PC-3 (cell line): ENCODE results near the gene TFDP1. TPM values are rescaled to one million over a fixed set of nuclear protein-coding genes. Genes with fewer than 3 reads are reported as not detected.

Experiments used
- ATAC-seq: fragments of 200-7000 bp; cut with Tn5 transposase; 2 replicates; pipeline ENCODE4 v1.9.1; 2020; ENCODE audit warnings: mild to moderate bottlenecking, moderate library complexity
- BruUV-seq: library from RNA; stranded (reverse); fragments of 400-500 nt; replicated peaks from 2 replicates; lab custom pipeline; 2021; lab: Mats Ljungman, UMichigan
- CTCF ChIA-PET: fragments of 300-600 bp; sonication (Branson Sonifier 250); formaldehyde crosslinking; loops from one replicate; lab custom pipeline; 2022; ENCODE audit warnings: antibody characterized with exemption; lab: Charles Lee
- POLR2A ChIA-PET: fragments of 300-600 bp; sonication (Branson Sonifier 250); formaldehyde crosslinking; loops from one replicate; lab custom pipeline; 2022; ENCODE audit warnings: antibody characterized with exemption; ENCODE audit not compliant: unreplicated experiment; lab: Charles Lee
- DNase-seq: peaks from one replicate; pipeline ENCODE4 v3.0.0-alpha.2; 2015
- H2AFZ ChIP-seq: fragments of 300-600 bp; sonication (generic); 2 replicates; pipeline ENCODE4 v1.6.0; 2016; ENCODE audit warnings: antibody characterized with exemption, low read length
- H3F3A ChIP-seq: fragments of 300-600 bp; sonication (generic); one replicate; pipeline ENCODE4 v1.6.0; 2017; ENCODE audit warnings: antibody characterized with exemption, low read length, control low read depth, mild to moderate bottlenecking; ENCODE audit not compliant: unreplicated experiment
- H3K27ac ChIP-seq: fragments of 300-600 bp; sonication (generic); 2 replicates; pipeline ENCODE4 v1.5.1; 2016; ENCODE audit warnings: mild to moderate bottlenecking, low read length
- H3K27me3 ChIP-seq: fragments of 300-600 bp; sonication (generic); 2 replicates; pipeline ENCODE4 v1.6.1; 2016; ENCODE audit warnings: low read length, mixed read lengths
- H3K36me3 ChIP-seq: fragments of 300-600 bp; sonication (generic); 2 replicates; pipeline ENCODE4 v1.6.1; 2016; ENCODE audit warnings: low read depth, mixed run types, low read length, mixed read lengths
- H3K4me1 ChIP-seq: fragments of 300-600 bp; sonication (generic); 2 replicates; pipeline ENCODE4 v1.5.1; 2016; ENCODE audit warnings: low read length; ENCODE audit not compliant: insufficient read depth
- H3K4me2 ChIP-seq: fragments of 300-600 bp; sonication (generic); 2 replicates; pipeline ENCODE4 v1.6.0; 2016; ENCODE audit warnings: low read length
- H3K4me3 ChIP-seq: fragments of 300-600 bp; sonication (generic); 2 replicates; pipeline ENCODE4 v1.5.1; 2016; ENCODE audit warnings: mild to moderate bottlenecking, low read length, mixed read lengths
- H3K79me2 ChIP-seq: fragments of 300-600 bp; sonication (generic); 2 replicates; pipeline ENCODE4 v1.6.1; 2017; ENCODE audit warnings: low read length, mixed read lengths
- H3K9ac ChIP-seq: fragments of 300-600 bp; sonication (generic); 2 replicates; pipeline ENCODE4 v1.6.0; 2016; ENCODE audit warnings: mild to moderate bottlenecking, low read length
- H3K9me2 ChIP-seq: fragments of 300-600 bp; sonication (generic); replicated peaks from 2 replicates; pipeline ENCODE4 v1.6.1; 2016; ENCODE audit warnings: mixed run types, low read length, mixed read lengths
- H3K9me3 ChIP-seq: fragments of 300-600 bp; sonication (generic); 2 replicates; pipeline ENCODE4 v1.6.1; 2016; ENCODE audit warnings: low read length, mixed read lengths
- H4K20me1 ChIP-seq: fragments of 300-600 bp; sonication (generic); 2 replicates; pipeline ENCODE4 v1.6.1; 2016; ENCODE audit warnings: low read length, mixed read lengths
- CTCF ChIP-seq: fragments of 300-600 bp; sonication (generic); conservative IDR thresholded peaks from 2 replicates; pipeline ENCODE4 v1.5.1; 2017; ENCODE audit warnings: antibody characterized with exemption, low read depth, mild to moderate bottlenecking, low read length
- EZH2 ChIP-seq: fragments of 300-600 bp; sonication (generic); IDR thresholded peaks from one replicate; pipeline ENCODE4 v1.6.1; 2017; ENCODE audit warnings: antibody characterized with exemption, mild to moderate bottlenecking, low read length; ENCODE audit not compliant: unreplicated experiment
- EZH2phosphoT487 ChIP-seq: fragments of 300-600 bp; sonication (generic); IDR thresholded peaks from 2 replicates; pipeline ENCODE4 v1.6.1; 2018; ENCODE audit warnings: mild to moderate bottlenecking, antibody characterized with exemption, low read length, borderline replicate concordance
- intact Hi-C: fragments of 100-400 bp; cut with micrococcal nuclease; formaldehyde crosslinking; loops from 2 replicates; pipeline ENCODE4 v1.9.0; 2023
- total RNA-seq: library from RNA; depleted of rRNA; stranded (reverse); fragments of >200 nt; gene quantifications from 2 replicates; pipeline ENCODE4 v1.2.3, GENCODE V29; 2014

TFDP1 gene
- total RNA-seq, 1 experiment from 2014 or later: 89.5 TPM

DNA sequence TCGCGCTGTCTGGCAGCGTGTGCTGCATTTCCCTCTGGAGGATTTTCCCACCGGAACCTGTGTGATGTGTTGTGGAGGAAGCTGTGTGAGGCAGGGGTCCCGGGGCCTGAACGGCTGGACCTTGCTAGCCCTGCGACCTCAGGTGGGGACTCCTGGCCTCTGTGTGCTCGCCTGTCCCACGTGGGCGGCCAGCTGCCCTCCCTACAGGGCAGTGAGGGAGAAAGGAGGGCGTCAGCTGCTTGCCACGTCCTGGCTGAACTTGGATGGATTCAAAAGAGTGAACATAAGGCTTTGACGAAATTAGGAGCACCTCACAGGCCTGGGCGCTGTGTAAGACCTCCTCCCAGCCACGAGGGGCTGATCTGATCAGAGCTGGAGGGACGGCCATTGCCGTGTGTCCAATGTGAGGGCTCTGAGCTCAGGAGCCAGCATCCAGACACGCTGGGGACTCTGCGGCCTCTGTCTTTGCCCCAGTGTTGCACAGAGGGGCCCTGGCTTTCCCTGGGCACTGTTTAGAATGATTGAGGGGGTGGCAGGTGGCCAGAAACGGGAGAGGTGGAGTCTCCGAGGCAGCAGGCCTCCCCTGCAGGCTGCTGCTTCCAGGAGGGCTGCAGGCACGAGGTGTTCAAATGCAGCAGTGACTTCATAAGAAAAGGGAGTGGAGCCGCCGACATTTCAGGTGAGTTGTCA, 13.0 kb downstream of the TFDP1 start:
- Histone ChIP-seq H3K9ac (no peak overlapping the region), H3K9me2 (no peaks in the 10 kb centered on the region), H3K27me3 (no peaks in the 10 kb centered on the region), H4K20me1 (peaks cover 14% of the 10 kb centered on the region; the same call in 1 of the 2 replicates), H3K4me3 (no peak overlapping the region), H3K36me3 (peaks cover 16% of the 10 kb centered on the region), H3K9me3 (no peaks in the 10 kb centered on the region), H3K79me2 (peaks cover 91% of the 10 kb centered on the region), H2AFZ (no peak overlapping the region), H3K4me1 (no peaks in the 10 kb centered on the region), H3F3A (no peaks in the 10 kb centered on the region), H3K27ac (no peak overlapping the region), H3K4me2 (no peak overlapping the region)
- DNase-seq: no peak
- TF ChIP-seq EZH2phosphoT487 (no peak), EZH2 (no peak), CTCF (no peak)
- POLR2A ChIA-PET: interaction anchor here (0.7 kb wide), 1 partner anchor 515 kb away, joined by 4 read pairs; no protein-coding TSS in a partner anchor
- no TSS peak for BruUV-seq
- intact Hi-C loops: no loop called here
- CTCF ChIA-PET: no interaction called here
- ATAC-seq: no peak

- no peaks in the 10 kb centered on the region for H3K9me2 ChIP-seq
- no peak overlapping the region for H3K4me2 ChIP-seq
- H4K20me1 ChIP-seq: 0 out of 2 replicates have a peak, but pooled peaks cover 12% of the 10 kb centered on the region
- no peak overlapping the region for H3K27ac ChIP-seq
- no peaks in the 10 kb centered on the region for H3K9me3 ChIP-seq
- ChIA-PET CTCF (no interaction called here), POLR2A (no interaction called here)
- TF ChIP-seq EZH2phosphoT487 (no peak), CTCF (no peak), EZH2 (no peak)
- no TSS peak for BruUV-seq
- no peak overlapping the region for H2AFZ ChIP-seq
- peaks cover 91% of the 10 kb centered on the region for H3K79me2 ChIP-seq
- no peak overlapping the region for H3K4me3 ChIP-seq
- no peaks in the 10 kb centered on the region for H3K4me1 ChIP-seq
- ATAC-seq: no peak
- H3F3A ChIP-seq: no peaks in the 10 kb centered on the region
- intact Hi-C loops: no loop called here
- H3K9ac ChIP-seq: no peak overlapping the region
- H3K27me3 ChIP-seq: no peaks in the 10 kb centered on the region
- no peak for DNase-seq
- peaks cover 16% of the 10 kb centered on the region for H3K36me3 ChIP-seq
Measured at GRCh38 chr13:113598081-113598410, 13.5 kb downstream of the TFDP1 start.

DNA sequence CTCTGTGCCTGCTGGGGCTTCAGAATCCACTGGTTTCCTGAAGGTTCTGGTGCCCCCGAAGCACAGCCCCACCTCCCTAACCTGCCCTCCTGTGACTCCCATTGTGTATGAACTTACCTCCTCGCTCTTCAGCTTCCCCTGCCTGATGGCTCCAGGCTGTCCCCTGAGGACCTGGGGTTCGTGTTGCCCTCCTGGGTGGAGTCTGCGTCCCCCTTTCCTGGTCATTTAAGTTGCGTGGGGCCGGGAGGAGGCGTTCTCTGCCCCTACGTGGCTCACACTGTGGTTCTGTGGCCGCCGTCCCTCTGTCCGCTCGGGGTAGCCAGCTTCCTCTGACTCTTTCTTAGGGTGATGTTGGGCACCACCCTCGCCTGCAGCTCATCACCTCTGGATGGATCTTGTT, 13.9 kb downstream of the TFDP1 start:
- Histone ChIP-seq H3K27me3 (no peaks in the 10 kb centered on the region), H3K27ac (no peak overlapping the region), H3K79me2 (peaks cover 93% of the 10 kb centered on the region), H2AFZ (no peak overlapping the region), H3F3A (no peaks in the 10 kb centered on the region), H3K36me3 (peaks cover 16% of the 10 kb centered on the region), H3K9me2 (no peaks in the 10 kb centered on the region), H3K9ac (no peak overlapping the region), H4K20me1 (0 out of 2 replicates have a peak, but pooled peaks cover 12% of the 10 kb centered on the region), H3K4me2 (no peak overlapping the region), H3K9me3 (no peaks in the 10 kb centered on the region), H3K4me1 (no peaks in the 10 kb centered on the region), H3K4me3 (no peak overlapping the region)
- POLR2A ChIA-PET: no interaction called here
- DNase-seq: no peak
- no TSS peak for BruUV-seq
- no peak for ATAC-seq
- intact Hi-C loops: no loop called here
- CTCF ChIA-PET: no interaction called here
- TF ChIP-seq CTCF: no peak
- no peak for TF ChIP-seq EZH2phosphoT487
- TF ChIP-seq EZH2: no peak
